PFSK-1 (cell line): Measurements from ENCODE around the gene PAM16.

Experiments used
- FOXP2 ChIP-seq: optimal IDR thresholded peaks from 2 replicates; pipeline ENCODE3; 2011; ENCODE audit warnings: borderline replicate concordance, control low read depth, inconsistent platforms; ENCODE audit not compliant: insufficient read depth; ENCODE audit errors: extremely low read length, extremely low read depth
- POLR2AphosphoS5 ChIP-seq: IDR thresholded peaks from 2 replicates; pipeline ENCODE4 v1.6.1; 2012; ENCODE audit warnings: low read depth, mild to moderate bottlenecking, control low read depth, low read length, moderate library complexity
- REST ChIP-seq, 2 experiments: IDR thresholded peaks; 2 replicates each; pipeline versions ENCODE4 v1.6.1 to v1.8.0; 2011 to 2012; ENCODE audit warnings: low read depth in 2 of 2, low read length in 2 of 2, control low read depth in 1 of 2, inconsistent platforms in 1 of 2, mild to moderate bottlenecking in 1 of 2, moderate library complexity in 1 of 2; ENCODE audit not compliant: insufficient read depth in 1 of 2
- SIN3A ChIP-seq: IDR thresholded peaks from 2 replicates; pipeline ENCODE4 v1.6.1; 2012; ENCODE audit warnings: mild to moderate bottlenecking, low read length, moderate library complexity, borderline replicate concordance; ENCODE audit not compliant: insufficient read depth
- TAF1 ChIP-seq: IDR thresholded peaks from 2 replicates; pipeline ENCODE4 v1.6.1; 2012; ENCODE audit warnings: low read length, control low read depth, borderline replicate concordance; ENCODE audit not compliant: insufficient read depth

GRCh38 chr16:4369007-4369733 is 18.0 kb upstream of the PAM16 start:
- TF ChIP-seq POLR2AphosphoS5 (no peak), REST (IDR thresholded peaks at IDR 0.05; ENCODE audit: insufficient read depth in 1 of 2, low read depth in 2 of 2, low read length in 2 of 2) (no peak), SIN3A (no peak), TAF1 (no peak), FOXP2 (no peak)
